PC-9 (cell line): ENCODE results near the gene SGIP1.

Source experiments
- EZH2 ChIP-seq: fragments of 200-600 bp; sonication (generic); IDR thresholded peaks from 2 replicates; pipeline ENCODE4 v1.8.0; 2017; ENCODE audit warnings: antibody characterized with exemption, low read depth
- TF ChIP-seq, protein P1 (sequence below): fragments of 200-600 bp; sonication (generic); conservative IDR thresholded peaks from 2 replicates; pipeline ENCODE4 v1.6.1; 2017; ENCODE audit warnings: mixed run types, antibody characterized with exemption, mild to moderate bottlenecking, moderate library complexity

DNA sequence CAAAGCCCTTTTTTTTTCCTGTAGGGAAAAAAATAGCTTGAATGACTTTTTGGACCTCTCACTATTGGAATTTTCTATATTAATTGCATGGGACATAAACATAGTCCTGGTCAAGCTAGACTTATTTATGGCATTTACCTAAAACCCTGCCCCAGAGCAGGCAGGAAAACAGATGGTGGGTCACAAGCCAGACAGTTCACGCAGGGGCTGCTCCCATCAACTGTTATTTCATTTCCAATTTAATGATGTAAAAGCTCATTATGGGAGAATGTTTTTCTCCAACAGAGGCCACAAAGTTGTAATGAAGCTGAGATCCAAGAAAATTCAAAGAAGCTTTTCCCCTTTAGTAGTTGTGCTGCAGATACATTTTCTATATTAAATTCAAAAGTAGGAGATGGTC lies 99.2 kb downstream of the SGIP1 start:
- TF ChIP-seq, protein P1, sequence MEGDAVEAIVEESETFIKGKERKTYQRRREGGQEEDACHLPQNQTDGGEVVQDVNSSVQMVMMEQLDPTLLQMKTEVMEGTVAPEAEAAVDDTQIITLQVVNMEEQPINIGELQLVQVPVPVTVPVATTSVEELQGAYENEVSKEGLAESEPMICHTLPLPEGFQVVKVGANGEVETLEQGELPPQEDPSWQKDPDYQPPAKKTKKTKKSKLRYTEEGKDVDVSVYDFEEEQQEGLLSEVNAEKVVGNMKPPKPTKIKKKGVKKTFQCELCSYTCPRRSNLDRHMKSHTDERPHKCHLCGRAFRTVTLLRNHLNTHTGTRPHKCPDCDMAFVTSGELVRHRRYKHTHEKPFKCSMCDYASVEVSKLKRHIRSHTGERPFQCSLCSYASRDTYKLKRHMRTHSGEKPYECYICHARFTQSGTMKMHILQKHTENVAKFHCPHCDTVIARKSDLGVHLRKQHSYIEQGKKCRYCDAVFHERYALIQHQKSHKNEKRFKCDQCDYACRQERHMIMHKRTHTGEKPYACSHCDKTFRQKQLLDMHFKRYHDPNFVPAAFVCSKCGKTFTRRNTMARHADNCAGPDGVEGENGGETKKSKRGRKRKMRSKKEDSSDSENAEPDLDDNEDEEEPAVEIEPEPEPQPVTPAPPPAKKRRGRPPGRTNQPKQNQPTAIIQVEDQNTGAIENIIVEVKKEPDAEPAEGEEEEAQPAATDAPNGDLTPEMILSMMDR, result no peak
- no peak for TF ChIP-seq EZH2
